Cardiac muscle cell (in vitro differentiated cells and primary cell): Measurements from ENCODE around the gene KDM3A. TPM values are rescaled to one million over a fixed set of nuclear protein-coding genes. Genes with fewer than 3 reads are reported as not detected.

ENCODE experiments used
- DNase-seq, 2 donors: peaks; one replicate each; pipeline versions ENCODE4 v3.0.0 to v3.0.0-alpha.2; 2010 to 2017; ENCODE audit warnings: low read depth in 1 of 2, low spot score in 1 of 2
- H3K27ac ChIP-seq: fragments of 200-600 bp; sonication (generic); 2 replicates; pipeline ENCODE4 v1.5.1; 2016
- H3K27me3 ChIP-seq: fragments of 200-600 bp; sonication (generic); 2 replicates; pipeline ENCODE4 v1.6.0; 2016; ENCODE audit warnings: control low read depth
- H3K36me3 ChIP-seq: fragments of 200-600 bp; sonication (generic); 2 replicates; pipeline ENCODE4 v1.5.1; 2016; ENCODE audit warnings: control low read depth
- H3K4me1 ChIP-seq: fragments of 200-600 bp; sonication (generic); 2 replicates; pipeline ENCODE4 v1.8.1; 2017; ENCODE audit warnings: low read depth, mild to moderate bottlenecking, mixed run types
- H3K4me3 ChIP-seq: fragments of 200-600 bp; sonication (generic); 2 replicates; pipeline ENCODE4 v1.5.1; 2016; ENCODE audit warnings: mild to moderate bottlenecking
- H3K9me3 ChIP-seq: fragments of 200-600 bp; sonication (generic); 2 replicates; pipeline ENCODE4 v1.5.1; 2017; ENCODE audit warnings: low read depth, mild to moderate bottlenecking, control low read depth
- polyA plus RNA-seq: library from polyadenylated mRNA; unstranded; fragments of >200 nt; fragmentation: Nextera tagmentation; extraction: Ambion mirVana; gene quantifications from 2 replicates; pipeline ENCODE4 v1.2.1, GENCODE V29; 2016
- total RNA-seq: library from RNA; depleted of rRNA; stranded (reverse); fragments of >200 nt; gene quantifications from 2 replicates; pipeline ENCODE4 v1.2.3, GENCODE V29; 2016
- TF ChIP-seq, protein P1 (sequence below): IDR thresholded peaks from 2 replicates; pipeline ENCODE4 v1.5.1; 2012; ENCODE audit warnings: low read depth, mild to moderate bottlenecking, low read length

Gene KDM3A
- total and polyA plus RNA-seq, 2 experiments from 2014 or later = 47.2 to 55.6 TPM

DNA sequence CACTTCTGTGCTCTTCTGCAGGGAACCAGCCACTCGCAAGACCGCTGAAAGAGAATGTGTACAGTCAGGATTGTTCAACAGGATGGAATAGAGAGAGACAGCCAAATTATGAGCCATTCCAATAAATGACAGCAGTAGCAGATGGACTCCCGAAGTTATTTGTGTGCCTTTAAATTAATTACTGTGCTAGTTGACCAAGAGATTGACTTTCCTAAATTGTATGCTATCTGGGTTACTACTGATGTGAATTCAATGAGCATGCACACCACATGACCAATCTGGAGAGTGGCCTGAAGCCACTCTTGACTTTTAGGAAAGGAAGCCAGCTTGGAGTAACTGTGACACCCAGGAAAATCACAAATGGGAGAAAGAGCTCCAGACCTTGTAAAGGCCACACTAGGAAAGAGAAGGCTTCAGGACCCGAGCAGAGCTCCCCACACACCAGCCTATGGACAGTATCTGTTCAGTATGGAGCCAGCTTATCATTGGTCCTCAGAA lies 69.3 kb downstream of the KDM3A start:
- no peaks in the 10 kb centered on the region for H3K4me1 ChIP-seq
- H3K27me3 ChIP-seq = no peaks in the 10 kb centered on the region
- TF ChIP-seq, protein P1, sequence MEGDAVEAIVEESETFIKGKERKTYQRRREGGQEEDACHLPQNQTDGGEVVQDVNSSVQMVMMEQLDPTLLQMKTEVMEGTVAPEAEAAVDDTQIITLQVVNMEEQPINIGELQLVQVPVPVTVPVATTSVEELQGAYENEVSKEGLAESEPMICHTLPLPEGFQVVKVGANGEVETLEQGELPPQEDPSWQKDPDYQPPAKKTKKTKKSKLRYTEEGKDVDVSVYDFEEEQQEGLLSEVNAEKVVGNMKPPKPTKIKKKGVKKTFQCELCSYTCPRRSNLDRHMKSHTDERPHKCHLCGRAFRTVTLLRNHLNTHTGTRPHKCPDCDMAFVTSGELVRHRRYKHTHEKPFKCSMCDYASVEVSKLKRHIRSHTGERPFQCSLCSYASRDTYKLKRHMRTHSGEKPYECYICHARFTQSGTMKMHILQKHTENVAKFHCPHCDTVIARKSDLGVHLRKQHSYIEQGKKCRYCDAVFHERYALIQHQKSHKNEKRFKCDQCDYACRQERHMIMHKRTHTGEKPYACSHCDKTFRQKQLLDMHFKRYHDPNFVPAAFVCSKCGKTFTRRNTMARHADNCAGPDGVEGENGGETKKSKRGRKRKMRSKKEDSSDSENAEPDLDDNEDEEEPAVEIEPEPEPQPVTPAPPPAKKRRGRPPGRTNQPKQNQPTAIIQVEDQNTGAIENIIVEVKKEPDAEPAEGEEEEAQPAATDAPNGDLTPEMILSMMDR = no peak
- no peaks in the 10 kb centered on the region for H3K9me3 ChIP-seq
- no peak overlapping the region for H3K27ac ChIP-seq
- no peaks in the 10 kb centered on the region for H3K36me3 ChIP-seq
- no peak for DNase-seq
- H3K4me3 ChIP-seq = no peak overlapping the region

GRCh38 chr2:86512034-86512433 lies 70.9 kb downstream of the KDM3A start:
- no peak for DNase-seq
- H3K4me1 ChIP-seq = no peaks in the 10 kb centered on the region
- no peaks in the 10 kb centered on the region for H3K36me3 ChIP-seq
- H3K9me3 ChIP-seq = no peaks in the 10 kb centered on the region
- TF ChIP-seq, protein P1 = no peak
- H3K27me3 ChIP-seq = no peaks in the 10 kb centered on the region
- H3K27ac ChIP-seq = no peak overlapping the region
- no peak overlapping the region for H3K4me3 ChIP-seq

GRCh38 chr2:86512892-86513291 lies 71.7 kb downstream of the KDM3A start:
- Histone ChIP-seq H3K4me3 (no peak overlapping the region), H3K4me1 (no peaks in the 10 kb centered on the region), H3K36me3 (no peaks in the 10 kb centered on the region), H3K27me3 (no peaks in the 10 kb centered on the region), H3K9me3 (no peaks in the 10 kb centered on the region), H3K27ac (no peak overlapping the region)
- TF ChIP-seq, protein P1 = no peak
- no peak for DNase-seq

GRCh38 chr2:86513948-86514660 lies 72.9 kb downstream of the KDM3A start:
- no peaks in the 10 kb centered on the region for H3K36me3 ChIP-seq
- H3K4me1 ChIP-seq = no peaks in the 10 kb centered on the region
- TF ChIP-seq, protein P1 = no peak
- H3K4me3 ChIP-seq = no peak overlapping the region
- DNase-seq = no peak
- H3K27ac ChIP-seq = no peak overlapping the region
- H3K9me3 ChIP-seq = no peaks in the 10 kb centered on the region
- no peaks in the 10 kb centered on the region for H3K27me3 ChIP-seq

DNA sequence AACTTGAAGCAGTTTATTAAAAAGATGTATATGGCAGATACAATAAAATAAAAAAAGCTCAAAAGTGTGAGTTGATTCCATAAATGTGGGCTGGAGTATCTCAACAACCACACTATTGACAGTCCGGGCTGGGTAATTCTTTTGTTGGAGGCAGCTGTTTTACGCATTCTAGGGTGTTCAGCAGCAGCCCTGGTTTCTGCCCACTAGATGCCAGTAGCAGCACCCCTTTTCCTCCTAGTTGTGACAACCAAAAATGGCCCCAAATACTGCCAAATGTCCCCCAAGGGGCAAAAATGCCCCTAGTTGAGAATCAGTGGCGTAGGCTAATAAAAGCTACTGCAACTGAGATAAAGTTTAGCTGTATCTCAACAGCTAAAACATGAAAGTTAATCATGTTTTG lies 77.3 kb downstream of the KDM3A start:
- H3K27ac ChIP-seq = no peak overlapping the region
- H3K4me3 ChIP-seq = no peak overlapping the region
- peak; percentile 19 to 33 for DNase-seq
- no peaks in the 10 kb centered on the region for H3K36me3 ChIP-seq
- no peaks in the 10 kb centered on the region for H3K27me3 ChIP-seq
- H3K9me3 ChIP-seq = no peaks in the 10 kb centered on the region
- TF ChIP-seq, protein P1 = peak; percentile 51
- no peaks in the 10 kb centered on the region for H3K4me1 ChIP-seq
